ENCODE results near the gene TVP23B. TPM values are rescaled to one million over a fixed set of nuclear protein-coding genes. Genes with fewer than 3 reads are reported as not detected.
"Not testable (repeated sequence)": the region's sequence is repeated elsewhere in the genome, so short reads cannot be mapped to it uniquely, and the experiment has no call there.

The TVP23B gene
- polyA plus RNA-seq (2012; ENCODE audit: missing spikeins), result 35.4 TPM

GRCh38 chr17:18780991-18781718 lies at the start of gene TVP23B:
Gene TVP23B (plus strand): TSS chr17:18781183. CDS start chr17:18781294, 111 bp downstream.
- FAIRE-seq, result peak; percentile 92

GRCh38 chr17:18732438-18732837 lies 48.5 kb upstream of the TVP23B start:
- not testable (repeated sequence) for DNase-seq (ENCODE audit: insufficient read length); FAIRE-seq

More at GRCh38 chr17:18780991-18781718, at the start of gene TVP23B:
- TF ChIP-seq POLR2AphosphoS5 (IDR thresholded peaks at IDR 0.05; ENCODE audit: low read depth, low read length), result peak; percentile 65; the same call in 1 of the 2 replicates
- peak; percentile 72 for TF ChIP-seq POLR2A (IDR thresholded peaks at IDR 0.05; ENCODE audit: low read depth, low read length)
- 0 out of 2 replicates have a peak, but pooled peaks have one; percentile 32 for TF ChIP-seq TAF1 (IDR thresholded peaks at IDR 0.05; ENCODE audit: borderline replicate concordance, low read depth, low read length)
- peak; percentile 51 for DNase-seq (ENCODE audit: insufficient read length)

- not testable (repeated sequence) for FAIRE-seq
Observed at GRCh38 chr17:18733350-18733749, 47.6 kb upstream of the TVP23B start.

GRCh38 chr17:18739616-18740391 lies 41.2 kb upstream of the TVP23B start:
- not testable (repeated sequence) for DNase-seq (ENCODE audit: insufficient read length); FAIRE-seq

More at GRCh38 chr17:18733350-18733749, 47.6 kb upstream of the TVP23B start:
- DNase-seq (ENCODE audit: insufficient read length), result not testable (repeated sequence)

- DNase-seq (ENCODE audit: insufficient read length); FAIRE-seq: not testable (repeated sequence)
Observed at GRCh38 chr17:18741228-18741627, 39.8 kb upstream of the TVP23B start.

- not testable (repeated sequence) for DNase-seq (ENCODE audit: insufficient read length); FAIRE-seq
Observed at GRCh38 chr17:18743699-18744421, 37.1 kb upstream of the TVP23B start, which contains the start of gene FBXW10. Gene FBXW10 (plus strand): TSS chr17:18744054. CDS start chr17:18744245, 191 bp downstream.

- FAIRE-seq; DNase-seq (ENCODE audit: insufficient read length): not testable (repeated sequence)
Observed at GRCh38 chr17:18744726-18745125, 36.3 kb upstream of the TVP23B start.

- FAIRE-seq; DNase-seq (ENCODE audit: insufficient read length): not testable (repeated sequence)
Observed at GRCh38 chr17:18746551-18746950, 34.4 kb upstream of the TVP23B start.

GRCh38 chr17:18747501-18747900 lies 33.5 kb upstream of the TVP23B start:
- not testable (repeated sequence) for DNase-seq (ENCODE audit: insufficient read length); FAIRE-seq

GRCh38 chr17:18750242-18750641 lies 30.7 kb upstream of the TVP23B start:
- DNase-seq (ENCODE audit: insufficient read length); FAIRE-seq: not testable (repeated sequence)

- DNase-seq (ENCODE audit: insufficient read length); FAIRE-seq: not testable (repeated sequence)
Observed at GRCh38 chr17:18753829-18754409, 27.1 kb upstream of the TVP23B start.

- FAIRE-seq; DNase-seq (ENCODE audit: insufficient read length): not testable (repeated sequence)
Observed at GRCh38 chr17:18755969-18756368, 25.0 kb upstream of the TVP23B start.

- not testable (repeated sequence) for DNase-seq (ENCODE audit: insufficient read length); FAIRE-seq
Observed at GRCh38 chr17:18757368-18758044, 23.5 kb upstream of the TVP23B start.

- FAIRE-seq; DNase-seq (ENCODE audit: insufficient read length): not testable (repeated sequence)
Observed at GRCh38 chr17:18758344-18758743, 22.6 kb upstream of the TVP23B start.

GRCh38 chr17:18760221-18760620 lies 20.8 kb upstream of the TVP23B start:
- not testable (repeated sequence) for FAIRE-seq; DNase-seq (ENCODE audit: insufficient read length)

GRCh38 chr17:18770572-18770971 lies 10.4 kb upstream of the TVP23B start:
- FAIRE-seq; DNase-seq (ENCODE audit: insufficient read length): not testable (repeated sequence)

- DNase-seq (ENCODE audit: insufficient read length), result not testable (repeated sequence)
- FAIRE-seq, result peak; percentile 36
Observed at GRCh38 chr17:18771066-18771465, 9.9 kb upstream of the TVP23B start.
